Activated naive CD4-positive, alpha-beta T cell (primary cell): ENCODE measurements around the gene ABL1.
"Not testable (repeated sequence)": the region's sequence is repeated elsewhere in the genome, so short reads cannot be mapped to it uniquely, and the experiment has no call there.

Experiments
- DNase-seq, 4 experiments: peaks; one replicate each; lab custom pipeline; 2025; lab: John Stamatoyannopoulos, UW

ABL1 gene

GRCh38 chr9:130903194-130904069 is 68.4 kb downstream of the ABL1 start:
- no peak for DNase-seq

DNA sequence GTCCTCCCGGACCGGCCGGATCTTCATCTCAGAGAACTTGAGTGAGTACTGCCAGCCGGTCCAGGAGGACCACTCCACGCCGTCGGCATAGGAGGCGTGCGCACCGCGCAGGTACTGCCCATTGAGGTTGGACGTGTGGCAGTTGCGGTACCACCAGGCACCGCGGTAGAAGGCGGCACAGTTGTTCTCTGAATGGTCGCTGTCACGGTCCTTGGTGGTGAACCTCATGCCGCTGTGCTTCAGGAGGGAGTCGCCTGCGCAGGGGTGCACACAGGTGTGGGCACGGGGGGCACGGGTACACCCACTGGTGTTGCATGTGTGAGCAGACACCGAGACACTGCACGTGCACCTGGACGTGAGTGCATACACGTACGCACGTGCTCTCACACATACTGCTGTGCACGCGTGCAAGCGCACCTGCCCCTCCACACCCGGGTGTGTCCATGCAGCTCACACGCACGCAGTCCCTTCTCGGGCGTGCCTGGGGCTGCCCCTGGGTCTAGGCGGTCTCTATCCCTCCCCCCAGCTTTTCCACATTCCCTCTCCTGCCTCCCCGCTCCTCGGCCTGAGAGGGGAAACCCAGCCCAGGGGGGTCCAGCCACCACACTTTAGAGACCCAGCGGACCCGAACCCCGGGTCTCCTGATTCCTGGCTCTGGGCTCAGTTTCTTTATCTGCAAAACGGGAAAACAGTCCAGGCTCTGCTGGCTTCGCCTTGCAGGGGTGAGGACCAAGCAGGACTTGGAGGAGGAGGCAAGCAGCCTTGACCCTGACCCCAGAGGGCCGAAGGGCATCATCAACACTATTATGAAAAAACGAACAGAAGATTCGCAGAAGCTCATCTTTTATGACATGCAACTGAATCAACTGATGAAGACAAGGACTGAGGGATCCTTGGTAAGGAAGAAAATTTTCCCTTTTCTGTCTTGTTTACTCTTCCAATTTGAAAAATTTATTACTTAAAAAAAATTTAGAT is 69.3 kb downstream of the ABL1 start:
- DNase-seq = no peak

DNA sequence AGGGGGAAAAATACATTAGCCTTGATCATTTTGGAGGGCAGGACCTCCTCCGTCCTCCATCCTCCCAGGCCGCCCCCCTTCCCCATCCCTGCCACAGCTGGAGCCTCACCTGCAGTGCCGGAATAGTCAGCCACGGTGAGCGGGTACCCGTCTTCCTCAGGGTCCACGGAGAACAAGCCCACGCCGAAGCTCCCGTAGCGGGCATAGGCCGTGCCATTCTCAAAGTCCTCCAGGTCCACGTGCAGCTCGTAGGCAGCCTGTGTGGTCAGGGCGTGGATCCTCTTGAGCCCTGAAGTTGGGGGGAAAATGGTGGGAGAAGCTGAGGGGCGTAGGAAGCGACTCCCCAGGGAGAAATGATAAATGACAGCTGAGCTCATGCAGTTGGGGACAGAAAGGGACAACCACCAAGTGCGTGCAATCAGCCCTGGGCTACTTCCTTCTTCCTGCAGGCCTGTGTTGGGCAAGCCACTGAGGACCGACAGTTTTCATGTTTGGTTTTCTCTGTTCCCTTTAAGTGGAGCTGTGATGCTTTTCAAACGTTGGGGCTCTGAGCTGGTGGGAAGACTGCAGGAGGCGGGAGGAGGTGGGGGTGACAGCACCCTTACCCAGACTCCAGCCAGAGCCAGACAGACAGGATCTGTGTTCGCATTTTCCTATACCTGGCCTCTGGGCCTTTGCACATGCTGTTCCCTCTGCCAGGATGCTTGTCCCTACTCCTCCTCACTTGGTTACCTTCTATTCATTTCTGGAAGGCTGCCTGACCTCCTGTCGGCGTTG is 70.3 kb downstream of the ABL1 start:
- DNase-seq = no peak

DNA sequence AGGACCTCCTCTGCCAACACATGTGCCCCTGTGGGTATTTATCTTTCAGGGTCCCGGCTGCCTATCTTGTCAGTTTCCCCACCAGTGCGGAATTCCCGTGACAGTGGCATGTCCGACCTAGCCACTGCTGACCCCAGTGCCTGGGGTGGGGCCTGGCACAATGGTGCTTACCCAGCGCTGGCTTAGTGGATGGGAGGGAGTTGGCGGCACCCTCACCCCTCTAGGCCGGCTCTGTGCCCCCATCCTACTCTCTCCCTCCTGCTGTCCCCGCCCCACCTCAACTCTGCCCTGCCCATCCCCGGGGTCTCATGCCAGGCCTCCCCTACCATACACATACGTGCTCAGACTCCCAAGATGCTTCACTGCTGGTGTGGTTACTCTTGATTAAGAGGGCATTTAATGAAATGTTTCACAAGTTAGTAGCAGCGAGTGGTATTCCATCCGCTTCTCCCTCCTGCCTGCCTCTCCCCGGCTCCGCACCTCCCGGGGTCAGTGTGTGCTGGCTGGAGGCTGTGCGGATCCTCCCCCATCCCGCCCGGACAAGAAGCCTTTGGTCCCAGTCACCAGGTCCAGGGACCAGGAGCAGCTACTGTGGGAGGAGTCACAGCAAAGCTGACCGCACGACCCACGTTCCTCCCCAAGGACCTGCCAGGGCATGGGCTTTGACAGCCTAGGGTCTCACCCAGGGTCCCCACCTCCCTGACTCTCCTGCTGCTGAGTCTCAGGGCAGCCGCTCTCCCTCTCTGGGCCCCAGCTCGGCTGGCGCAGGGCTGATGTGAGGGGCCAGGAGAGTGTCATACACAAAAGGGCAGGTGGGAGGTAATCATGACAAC is 71.1 kb downstream of the ABL1 start:
- no peak for DNase-seq

DNA sequence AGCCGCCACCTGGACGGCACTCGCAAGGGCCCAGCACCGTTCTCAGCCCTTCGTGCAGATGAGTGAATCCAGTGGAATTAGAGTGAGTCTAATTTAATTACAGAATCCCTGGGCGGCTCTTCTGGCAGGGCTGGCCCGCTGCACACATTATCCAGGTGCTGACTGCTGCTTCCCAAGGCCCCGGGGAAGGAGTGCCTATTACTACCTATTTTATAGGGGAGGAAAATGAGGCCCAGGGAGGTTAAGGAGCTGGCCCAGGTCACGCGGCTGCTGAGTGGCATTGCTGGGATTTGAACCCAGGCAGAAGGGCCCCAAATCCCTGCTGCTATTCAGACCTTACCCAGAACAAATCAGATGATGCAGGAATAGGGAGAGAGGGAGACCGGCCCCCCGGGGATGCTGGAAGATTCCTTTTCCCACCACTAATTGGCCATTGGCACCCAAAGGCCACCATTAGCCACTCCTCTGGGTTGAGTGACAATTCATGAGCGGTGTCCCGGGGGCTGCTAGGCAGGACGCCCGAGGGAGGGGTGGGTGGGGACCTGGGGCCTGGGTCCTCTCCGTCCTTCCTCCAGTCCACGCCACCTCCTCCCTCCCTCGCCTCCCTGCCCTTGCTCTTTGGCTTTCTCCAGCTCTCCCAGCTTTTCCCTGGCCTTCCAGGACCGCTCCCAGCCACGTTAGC is 71.8 kb downstream of the ABL1 start:
- no peak for DNase-seq

DNA sequence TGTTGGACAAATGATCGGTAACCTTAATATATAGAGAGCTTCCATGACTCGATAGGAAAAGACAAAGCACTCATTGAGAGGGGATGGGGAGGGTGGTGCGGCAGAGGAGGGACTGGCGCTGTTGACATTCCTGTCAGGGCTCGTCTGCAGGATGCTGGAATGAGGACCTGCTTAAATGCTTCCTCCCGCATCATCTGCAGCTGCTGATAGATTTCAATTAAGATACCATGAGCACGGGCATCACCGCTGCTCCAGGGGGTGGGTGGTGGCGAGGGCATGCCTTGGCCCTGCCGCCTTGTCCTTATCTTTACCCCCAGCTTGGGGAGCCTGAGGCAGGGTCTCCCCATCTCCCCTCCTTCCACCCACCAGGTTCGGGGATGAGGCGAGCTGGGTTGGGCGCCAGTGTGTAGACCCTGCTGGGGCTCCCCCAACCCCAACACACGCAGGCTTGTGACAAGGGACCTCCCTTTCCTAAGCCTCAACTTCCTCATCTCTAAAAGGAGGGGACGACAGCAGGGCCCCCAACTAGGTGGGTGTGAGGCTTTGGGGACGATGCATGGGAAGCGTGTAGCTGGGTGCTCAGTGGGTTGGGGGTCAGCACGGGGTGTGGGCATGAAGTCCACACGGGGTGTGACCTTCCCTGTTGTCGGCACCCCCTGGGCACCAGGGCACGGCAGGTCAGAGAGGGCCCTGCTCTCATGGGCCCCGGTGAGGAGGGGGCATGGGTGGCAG is 73.3 kb downstream of the ABL1 start:
- no peak for DNase-seq

- no peak for DNase-seq
These were observed 73.9 kb downstream of the ABL1 start for GRCh38 chr9:130908878-130909355.

GRCh38 chr9:130910041-130910440 is 75.0 kb downstream of the ABL1 start:
- DNase-seq = not testable (repeated sequence)

- not testable (repeated sequence) for DNase-seq
These were observed 75.6 kb downstream of the ABL1 start for GRCh38 chr9:130910670-130911069.

- no peak for DNase-seq
These were observed 76.4 kb downstream of the ABL1 start for GRCh38 chr9:130911254-130912049.

DNA sequence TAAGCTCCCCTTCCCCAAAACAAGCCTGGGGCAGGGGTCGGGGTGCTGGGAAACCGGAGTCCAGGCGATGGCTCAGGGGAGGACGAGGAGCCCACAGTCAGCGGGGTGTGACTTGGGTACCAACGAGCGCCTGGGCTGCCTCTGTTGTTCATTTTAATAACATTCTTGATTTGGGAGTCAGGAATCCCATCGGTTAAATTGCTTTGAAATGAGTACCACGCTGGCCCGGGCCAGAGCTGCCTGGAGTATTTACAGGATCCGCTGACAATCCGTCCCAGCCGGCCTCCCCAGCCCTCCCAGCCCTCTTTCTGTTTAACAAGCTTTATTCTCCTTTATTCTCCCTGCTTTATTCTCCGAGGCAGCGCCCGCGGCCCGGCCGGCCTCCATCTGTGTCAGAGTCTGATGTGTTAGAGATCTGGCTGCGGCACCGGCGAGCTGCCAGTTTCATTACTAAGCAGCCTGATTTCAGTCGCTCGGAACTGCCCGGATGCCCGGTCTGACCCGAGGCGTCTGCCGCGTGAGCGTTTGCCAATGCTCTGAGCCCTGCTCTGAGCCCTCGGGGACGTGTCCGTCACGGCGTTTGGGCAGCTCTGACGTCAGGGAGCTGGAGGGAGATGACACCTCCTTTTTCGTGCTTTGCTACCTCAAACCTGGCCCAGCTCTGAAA is 78.0 kb downstream of the ABL1 start:
- DNase-seq = no peak

- no peak for DNase-seq
These were observed 78.8 kb downstream of the ABL1 start for GRCh38 chr9:130913599-130914416.

- no peak for DNase-seq
These were observed 79.5 kb downstream of the ABL1 start for GRCh38 chr9:130914417-130915095.

DNA sequence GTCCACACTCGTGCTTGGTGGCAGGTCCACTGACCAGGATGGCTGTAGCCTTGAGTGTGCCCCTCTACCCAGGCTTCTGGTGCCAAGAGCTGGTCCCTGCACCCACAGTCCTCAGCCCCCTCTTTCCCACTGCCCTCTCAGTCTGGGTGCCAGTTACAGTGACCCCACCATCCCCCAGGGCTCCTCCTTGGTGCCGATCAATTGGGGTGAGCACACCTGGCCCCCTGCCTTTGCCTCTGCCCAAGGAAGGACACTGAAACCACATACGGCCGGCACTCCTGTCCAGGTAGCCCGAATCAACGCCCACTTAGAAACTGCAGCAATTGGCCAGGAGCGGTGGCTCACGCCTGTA is 80.0 kb downstream of the ABL1 start:
- DNase-seq = no peak

DNA sequence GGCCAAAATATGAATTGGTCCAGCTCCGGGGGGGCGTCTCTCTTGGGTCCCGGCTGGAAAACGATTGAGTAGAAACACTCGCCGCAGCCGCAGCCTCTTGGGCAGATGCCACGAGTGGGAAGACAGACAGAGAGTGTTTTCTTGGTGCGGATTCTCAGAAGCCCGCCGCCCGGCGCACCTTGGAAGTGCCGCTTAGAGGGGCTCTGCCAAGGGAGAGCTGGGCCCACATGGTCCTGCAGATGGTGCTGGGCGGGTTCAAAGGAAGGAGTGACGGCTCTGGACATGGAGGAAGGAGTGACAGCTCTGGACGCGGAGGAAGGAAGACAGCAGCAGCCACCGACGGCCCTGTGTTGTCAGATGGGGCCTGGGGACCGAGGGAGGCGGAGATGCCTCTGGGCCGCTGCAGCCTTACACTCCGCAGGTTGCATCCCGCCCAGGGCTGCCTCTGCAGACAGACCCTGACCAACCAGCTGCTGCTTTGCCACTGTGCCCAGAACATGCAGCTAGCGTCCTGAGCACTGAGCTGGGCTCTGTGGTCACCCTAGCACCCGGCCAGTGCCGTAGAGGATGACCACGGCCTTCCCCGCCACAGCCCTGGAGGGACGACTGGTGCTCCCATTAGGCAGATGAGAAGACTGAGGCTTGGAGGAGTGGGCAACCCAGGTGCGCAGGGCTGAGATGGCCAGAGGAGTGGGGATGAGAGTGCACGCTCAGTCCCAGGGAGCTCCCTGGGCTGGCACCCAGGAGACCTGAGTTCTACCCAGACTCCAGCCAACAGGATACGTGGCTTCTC is 82.3 kb downstream of the ABL1 start:
- no peak for DNase-seq
